Mesendoderm (in vitro differentiated cells): ENCODE results near the gene CSNK1A1L.
A peak's percentile ranks its signal among the peaks of the same experiment; 100 is the strongest.

Experiments used
- DNase-seq: peaks from one replicate; pipeline ENCODE4 v3.0.0; 2013
- H2AK5ac ChIP-seq: 2 replicates; pipeline ENCODE4 v1.6.1; 2013; ENCODE audit warnings: low read length, inconsistent platforms
- H2BK120ac ChIP-seq: 2 replicates; pipeline ENCODE4 v1.6.1; 2013; ENCODE audit warnings: low read depth, mild to moderate bottlenecking, low read length, moderate library complexity, mixed read lengths
- H2BK15ac ChIP-seq: replicated peaks from 2 replicates; pipeline ENCODE4 v1.6.1; 2013; ENCODE audit warnings: low read depth, mild to moderate bottlenecking, moderate library complexity
- H2BK5ac ChIP-seq: 2 replicates; pipeline ENCODE4 v1.6.1; 2013; ENCODE audit warnings: low read length, inconsistent platforms
- H3K18ac ChIP-seq: 2 replicates; pipeline ENCODE4 v1.6.1; 2013; ENCODE audit warnings: mild to moderate bottlenecking, low read length, mixed read lengths
- H3K23ac ChIP-seq: one replicate; pipeline ENCODE4 v1.6.1; 2013; ENCODE audit warnings: low read length
- H3K27ac ChIP-seq: 2 replicates; pipeline ENCODE4 v1.5.1; 2013; ENCODE audit warnings: low read depth, mild to moderate bottlenecking, inconsistent platforms, low read length, moderate library complexity
- H3K27me3 ChIP-seq: 2 replicates; pipeline ENCODE4 v1.6.1; 2013; ENCODE audit warnings: low read length, control low read depth, mild to moderate bottlenecking, inconsistent platforms; ENCODE audit not compliant: insufficient read depth, poor library complexity
- H3K36me3 ChIP-seq: 2 replicates; pipeline ENCODE4 v1.6.1; 2013; ENCODE audit warnings: low read length, inconsistent platforms; ENCODE audit not compliant: control insufficient read depth, insufficient read depth
- H3K4ac ChIP-seq: one replicate; pipeline ENCODE4 v1.6.1; 2013; ENCODE audit warnings: low read depth, mild to moderate bottlenecking, low read length, moderate library complexity
- H3K4me1 ChIP-seq: 2 replicates; pipeline ENCODE4 v1.6.1; 2013; ENCODE audit warnings: low read depth, low read length, inconsistent platforms; ENCODE audit not compliant: control insufficient read depth
- H3K4me2 ChIP-seq: 2 replicates; pipeline ENCODE4 v1.6.1; 2013; ENCODE audit warnings: low read length
- H3K4me3 ChIP-seq: 2 replicates; pipeline ENCODE4 v1.5.1; 2013; ENCODE audit warnings: mild to moderate bottlenecking, low read length
- H3K56ac ChIP-seq: one replicate; pipeline ENCODE4 v1.6.1; 2013; ENCODE audit warnings: low read length
- H3K79me1 ChIP-seq: 2 replicates; pipeline ENCODE4 v1.6.1; 2013; ENCODE audit warnings: low read length, inconsistent platforms
- H3K79me2 ChIP-seq: 2 replicates; pipeline ENCODE4 v1.6.1; 2013; ENCODE audit warnings: mild to moderate bottlenecking, low read length; ENCODE audit not compliant: control insufficient read depth, insufficient read depth
- H3K9ac ChIP-seq: 2 replicates; pipeline ENCODE4 v1.6.1; 2013; ENCODE audit warnings: low read length, inconsistent platforms
- H4K5ac ChIP-seq: one replicate; pipeline ENCODE4 v1.6.1; 2013; ENCODE audit warnings: low read length
- H4K8ac ChIP-seq: one replicate; pipeline ENCODE4 v1.6.1; 2013; ENCODE audit warnings: low read depth, mild to moderate bottlenecking, control low read depth, low read length, moderate library complexity
- WGBS: extraction: QIAGEN DNeasy Blood & Tissue Kit; methylation state at CpG from one replicate; pipeline ENCODE4 v1.1.7; 2013; ENCODE audit warnings: low lambda C conversion rate, missing lambda C conversion rate; ENCODE audit not compliant: insufficient coverage; ENCODE audit errors: extremely low coverage; 5-methylcytosine and 5-hydroxymethylcytosine counted together

The CSNK1A1L gene

GRCh38 chr13:37106642-37107041 is 1.2 kb upstream of the CSNK1A1L start:
- Histone ChIP-seq H2BK15ac (no peak overlapping the region), H3K18ac (no peak overlapping the region), H2BK5ac (no peak overlapping the region), H3K4me1 (no peaks in the 10 kb centered on the region), H3K4me3 (no peak overlapping the region), H3K36me3 (no peaks in the 10 kb centered on the region), H4K5ac (no peak overlapping the region), H3K9ac (no peak overlapping the region), H3K79me2 (no peaks in the 10 kb centered on the region), H3K79me1 (no peaks in the 10 kb centered on the region), H3K56ac (no peak overlapping the region), H2BK120ac (no peak overlapping the region), H3K27ac (no peak overlapping the region), H2AK5ac (no peak overlapping the region), H3K23ac (no peak overlapping the region), H3K27me3 (no peaks in the 10 kb centered on the region), H3K4me2 (no peak overlapping the region), H3K4ac (no peak overlapping the region), H4K8ac (no peak overlapping the region)
- DNase-seq = peak; percentile 16
- WGBS = no CpG with 5 or more reads among the region's 2 CpGs

GRCh38 chr13:37102896-37103295 is 2.6 kb downstream of the CSNK1A1L start:
- H3K27me3 ChIP-seq = no peaks in the 10 kb centered on the region
- no peak overlapping the region for H3K27ac ChIP-seq
- H4K8ac ChIP-seq = no peak overlapping the region
- H3K4ac ChIP-seq = no peak overlapping the region
- no peak overlapping the region for H3K23ac ChIP-seq
- H3K4me3 ChIP-seq = no peak overlapping the region
- no peak overlapping the region for H2BK15ac ChIP-seq
- no peak overlapping the region for H4K5ac ChIP-seq
- H2BK5ac ChIP-seq = no peak overlapping the region
- H3K36me3 ChIP-seq = no peaks in the 10 kb centered on the region
- no peak overlapping the region for H3K9ac ChIP-seq
- no peaks in the 10 kb centered on the region for H3K79me2 ChIP-seq
- no peak overlapping the region for H2AK5ac ChIP-seq
- no peak overlapping the region for H3K18ac ChIP-seq
- H3K79me1 ChIP-seq = no peaks in the 10 kb centered on the region
- no peak for DNase-seq
- no peak overlapping the region for H2BK120ac ChIP-seq
- no CpG with 5 or more reads among the region's 4 CpGs for WGBS
- H3K4me1 ChIP-seq = no peaks in the 10 kb centered on the region
- H3K4me2 ChIP-seq = no peak overlapping the region
- H3K56ac ChIP-seq = no peak overlapping the region

- Histone ChIP-seq H4K8ac (no peak overlapping the region), H4K5ac (no peak overlapping the region), H3K4me1 (no peaks in the 10 kb centered on the region), H3K79me2 (no peaks in the 10 kb centered on the region), H3K4ac (no peak overlapping the region), H3K4me3 (no peak overlapping the region), H3K27me3 (no peaks in the 10 kb centered on the region), H2BK5ac (no peak overlapping the region), H3K79me1 (no peaks in the 10 kb centered on the region), H2BK15ac (no peak overlapping the region), H3K23ac (no peak overlapping the region), H3K27ac (no peak overlapping the region), H2AK5ac (no peak overlapping the region), H3K18ac (no peak overlapping the region), H3K56ac (no peak overlapping the region), H3K36me3 (no peaks in the 10 kb centered on the region), H3K9ac (no peak overlapping the region), H3K4me2 (no peak overlapping the region), H2BK120ac (no peak overlapping the region)
- no peak for DNase-seq
- WGBS = no CpG with 5 or more reads among the region's 1 CpG
These were observed 4.3 kb downstream of the CSNK1A1L start for GRCh38 chr13:37101201-37101600.

- no peak for DNase-seq
- no peaks in the 10 kb centered on the region for H3K4me1 ChIP-seq
- H2AK5ac ChIP-seq = no peak overlapping the region
- no peaks in the 10 kb centered on the region for H3K27me3 ChIP-seq
- no peak overlapping the region for H3K56ac ChIP-seq
- no peak overlapping the region for H3K23ac ChIP-seq
- H2BK120ac ChIP-seq = no peak overlapping the region
- no peak overlapping the region for H3K4me2 ChIP-seq
- no peak overlapping the region for H4K5ac ChIP-seq
- H3K9ac ChIP-seq = no peak overlapping the region
- no peak overlapping the region for H3K4ac ChIP-seq
- H3K79me2 ChIP-seq = no peaks in the 10 kb centered on the region
- H3K27ac ChIP-seq = no peak overlapping the region
- no peak overlapping the region for H2BK5ac ChIP-seq
- no peak overlapping the region for H3K18ac ChIP-seq
- no peak overlapping the region for H4K8ac ChIP-seq
- no peak overlapping the region for H3K4me3 ChIP-seq
- no peaks in the 10 kb centered on the region for H3K79me1 ChIP-seq
- H3K36me3 ChIP-seq = no peaks in the 10 kb centered on the region
- no peak overlapping the region for H2BK15ac ChIP-seq
These were observed 4.7 kb downstream of the CSNK1A1L start for GRCh38 chr13:37100731-37101130.

GRCh38 chr13:37097076-37097475 is 8.4 kb downstream of the CSNK1A1L start:
- H3K27me3 ChIP-seq = no peaks in the 10 kb centered on the region
- H3K4me1 ChIP-seq = no peaks in the 10 kb centered on the region
- H3K18ac ChIP-seq = no peak overlapping the region
- DNase-seq = no peak
- H3K36me3 ChIP-seq = no peaks in the 10 kb centered on the region
- no peak overlapping the region for H4K5ac ChIP-seq
- H2BK120ac ChIP-seq = no peak overlapping the region
- H3K27ac ChIP-seq = no peak overlapping the region
- no peak overlapping the region for H2AK5ac ChIP-seq
- no peaks in the 10 kb centered on the region for H3K79me2 ChIP-seq
- H2BK5ac ChIP-seq = no peak overlapping the region
- no peak overlapping the region for H4K8ac ChIP-seq
- no peak overlapping the region for H2BK15ac ChIP-seq
- H3K9ac ChIP-seq = no peak overlapping the region
- no CpG with 5 or more reads among the region's 4 CpGs for WGBS
- no peak overlapping the region for H3K4ac ChIP-seq
- H3K79me1 ChIP-seq = no peaks in the 10 kb centered on the region
- no peak overlapping the region for H3K56ac ChIP-seq
- H3K23ac ChIP-seq = no peak overlapping the region
- no peak overlapping the region for H3K4me2 ChIP-seq
- no peak overlapping the region for H3K4me3 ChIP-seq

- Histone ChIP-seq H3K36me3 (no peaks in the 10 kb centered on the region), H2AK5ac (no peak overlapping the region), H3K56ac (no peak overlapping the region), H3K4ac (no peak overlapping the region), H3K4me3 (no peak overlapping the region), H4K5ac (no peak overlapping the region), H2BK5ac (no peak overlapping the region), H2BK120ac (no peak overlapping the region), H3K4me2 (no peak overlapping the region), H3K79me1 (no peaks in the 10 kb centered on the region), H3K18ac (no peak overlapping the region), H3K27ac (no peak overlapping the region), H3K27me3 (no peaks in the 10 kb centered on the region), H3K23ac (no peak overlapping the region), H3K4me1 (no peaks in the 10 kb centered on the region), H3K79me2 (no peaks in the 10 kb centered on the region), H2BK15ac (no peak overlapping the region), H4K8ac (no peak overlapping the region), H3K9ac (no peak overlapping the region)
- no peak for DNase-seq
- no CpG with 5 or more reads among the region's 4 CpGs for WGBS
These were observed 10.6 kb downstream of the CSNK1A1L start for GRCh38 chr13:37094840-37095239.
